ENCODE data around the gene PPP1R9A.

The PPP1R9A gene

DNA sequence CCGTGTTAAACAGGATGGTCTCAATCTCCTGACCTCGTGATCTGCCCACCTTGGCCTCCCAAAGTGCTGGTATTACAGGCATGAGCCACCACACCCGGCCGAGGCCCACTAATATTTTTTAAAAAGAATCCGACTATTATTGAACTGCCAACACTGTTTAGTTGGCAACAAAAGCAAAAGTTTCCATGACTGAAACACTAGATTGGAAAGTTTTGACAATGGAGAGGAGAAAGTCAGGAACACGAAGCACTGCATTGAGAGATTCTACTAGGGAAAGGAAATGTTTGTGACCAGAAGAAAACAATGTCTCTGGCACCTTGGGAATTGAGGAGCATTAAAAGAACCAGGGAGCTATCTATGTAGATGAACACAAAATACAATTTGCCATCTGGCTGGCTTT, 13.7 kb upstream of the PPP1R9A start:
- Histone ChIP-seq H3K27me3 (ENCODE audit: control insufficient read depth, insufficient read depth, low read length) (no peaks in the 10 kb centered on the region), H3K36me3 (ENCODE audit: control insufficient read depth, insufficient read depth, low read length) (no peaks in the 10 kb centered on the region), H3K9ac (ENCODE audit: low read length) (no peak overlapping the region), H3K4me1 (ENCODE audit: control insufficient read depth, insufficient read depth, low read length) (no peaks in the 10 kb centered on the region), H3K4me3 (ENCODE audit: low read length) (no peak overlapping the region), H3K9me3 (ENCODE audit: control insufficient read depth, low read length) (no peaks in the 10 kb centered on the region)

DNA sequence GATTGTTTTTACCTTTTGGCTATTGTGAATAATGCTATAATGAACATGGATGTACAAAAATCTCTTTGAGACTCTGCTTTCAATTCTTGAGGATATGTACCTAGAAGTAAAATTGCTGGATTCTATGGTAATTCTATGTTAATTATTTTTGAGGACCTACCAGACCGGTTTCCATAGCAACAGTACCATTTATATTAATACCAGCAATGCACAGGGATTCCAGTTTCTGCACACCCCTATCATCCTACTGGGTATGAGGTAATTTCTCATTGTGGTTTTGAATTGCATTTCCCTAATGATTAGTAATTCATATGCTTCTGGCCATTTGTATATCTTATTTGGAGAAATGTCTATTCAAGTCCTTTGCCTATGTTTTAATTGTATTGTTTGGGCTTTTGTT, 9.9 kb upstream of the PPP1R9A start:
- H3K9me3 ChIP-seq (ENCODE audit: control insufficient read depth, low read length) = no peaks in the 10 kb centered on the region
- no peaks in the 10 kb centered on the region for H3K27me3 ChIP-seq (ENCODE audit: control insufficient read depth, insufficient read depth, low read length)
- no peak overlapping the region for H3K4me3 ChIP-seq (ENCODE audit: low read length)
- H3K9ac ChIP-seq (ENCODE audit: low read length) = no peak overlapping the region
- H3K4me1 ChIP-seq (ENCODE audit: control insufficient read depth, insufficient read depth, low read length) = no peaks in the 10 kb centered on the region
- no peaks in the 10 kb centered on the region for H3K36me3 ChIP-seq (ENCODE audit: control insufficient read depth, insufficient read depth, low read length)

DNA sequence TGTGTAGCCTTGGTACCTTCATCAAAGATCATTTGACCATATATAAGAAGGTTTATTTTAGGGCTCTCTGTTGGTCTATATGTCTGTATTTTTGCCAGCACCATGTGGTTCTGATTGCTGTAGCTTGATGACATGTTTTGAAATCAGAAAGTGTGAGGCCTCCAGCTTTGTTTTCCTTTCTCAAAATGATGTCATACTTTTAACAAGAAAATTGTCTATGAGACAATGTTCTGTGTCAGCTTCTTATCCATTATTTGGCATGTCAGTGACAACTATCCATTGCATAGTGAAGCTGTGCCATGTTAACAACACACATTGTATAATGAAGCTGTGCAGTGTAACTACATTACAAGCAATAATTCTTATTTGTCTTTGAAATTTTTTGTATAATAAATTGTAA, 9.1 kb upstream of the PPP1R9A start:
- no peaks in the 10 kb centered on the region for H3K36me3 ChIP-seq (ENCODE audit: control insufficient read depth, insufficient read depth, low read length)
- no peaks in the 10 kb centered on the region for H3K9me3 ChIP-seq (ENCODE audit: control insufficient read depth, low read length)
- no peak overlapping the region for H3K9ac ChIP-seq (ENCODE audit: low read length)
- no peaks in the 10 kb centered on the region for H3K27me3 ChIP-seq (ENCODE audit: control insufficient read depth, insufficient read depth, low read length)
- H3K4me1 ChIP-seq (ENCODE audit: control insufficient read depth, insufficient read depth, low read length) = no peaks in the 10 kb centered on the region
- H3K4me3 ChIP-seq (ENCODE audit: low read length) = no peak overlapping the region

DNA sequence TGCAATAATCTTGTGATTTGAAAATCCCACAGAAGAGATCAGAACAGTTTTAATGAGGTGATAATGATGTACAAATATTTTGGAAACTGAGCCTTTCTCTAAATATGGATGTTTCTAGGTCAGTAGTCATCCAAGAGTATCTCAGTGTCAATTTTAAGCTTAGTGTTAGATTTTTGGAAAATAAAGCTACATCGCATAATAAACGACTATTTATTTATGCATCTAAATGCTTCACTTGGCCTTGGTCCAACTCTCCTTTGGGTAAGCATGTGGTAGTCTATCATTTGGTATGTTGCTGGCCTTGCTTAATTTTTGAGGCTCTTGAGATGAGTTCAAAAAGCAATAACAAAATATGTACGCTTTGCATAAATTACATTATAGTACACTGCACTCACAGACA, 5.4 kb upstream of the PPP1R9A start:
- no peak overlapping the region for H3K4me3 ChIP-seq (ENCODE audit: low read length)
- no peak overlapping the region for H3K9ac ChIP-seq (ENCODE audit: low read length)
- no peaks in the 10 kb centered on the region for H3K27me3 ChIP-seq (ENCODE audit: control insufficient read depth, insufficient read depth, low read length)
- H3K4me1 ChIP-seq (ENCODE audit: control insufficient read depth, insufficient read depth, low read length) = peaks cover 4% of the 10 kb centered on the region
- no peaks in the 10 kb centered on the region for H3K9me3 ChIP-seq (ENCODE audit: control insufficient read depth, low read length)
- H3K36me3 ChIP-seq (ENCODE audit: control insufficient read depth, insufficient read depth, low read length) = no peaks in the 10 kb centered on the region

DNA sequence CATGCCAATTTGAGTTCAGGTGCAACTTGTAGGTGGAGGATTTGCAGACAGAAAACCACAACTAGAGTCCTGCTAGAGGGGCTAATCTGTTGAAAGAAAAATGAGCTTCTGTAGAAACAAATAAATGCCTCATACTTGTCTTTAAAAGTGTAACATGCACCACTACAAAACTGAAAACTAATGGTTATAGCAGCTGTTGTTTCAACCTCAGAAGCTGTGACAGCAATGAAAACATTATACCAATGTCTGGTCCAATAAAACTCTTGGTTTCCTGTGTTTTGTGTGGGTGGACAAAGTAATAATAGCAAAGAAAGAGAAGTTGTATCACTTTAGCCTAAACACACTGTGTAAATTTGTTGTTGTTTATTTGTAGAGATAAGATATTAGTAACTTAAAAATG, 3.4 kb upstream of the PPP1R9A start:
- Histone ChIP-seq H3K9me3 (ENCODE audit: control insufficient read depth, low read length) (no peaks in the 10 kb centered on the region), H3K4me1 (ENCODE audit: control insufficient read depth, insufficient read depth, low read length) (peaks cover 7% of the 10 kb centered on the region)

DNA sequence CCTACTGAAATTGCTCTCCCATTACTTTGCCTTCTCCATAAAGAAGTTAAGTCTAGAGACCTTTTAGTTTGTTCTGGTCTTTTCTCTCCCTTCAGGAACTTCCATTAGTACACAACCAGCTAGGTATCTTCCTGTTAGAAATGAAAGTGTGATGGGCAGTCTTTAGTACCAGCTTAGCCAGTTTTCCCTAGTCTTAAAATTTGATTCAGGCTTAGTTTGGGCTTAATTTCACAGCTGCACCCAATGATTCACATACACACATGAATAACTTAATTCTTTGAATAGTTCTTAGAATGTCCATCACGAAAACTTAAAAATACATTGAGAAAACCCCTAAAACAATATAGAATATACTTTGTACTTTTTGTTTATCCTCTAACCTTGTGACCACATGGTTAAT, 2.4 kb upstream of the PPP1R9A start:
- peaks cover 7% of the 10 kb centered on the region for H3K4me1 ChIP-seq (ENCODE audit: control insufficient read depth, insufficient read depth, low read length)
- H3K9ac ChIP-seq (ENCODE audit: low read length) = no peak overlapping the region
- H3K9me3 ChIP-seq (ENCODE audit: control insufficient read depth, low read length) = no peaks in the 10 kb centered on the region
- H3K27me3 ChIP-seq (ENCODE audit: control insufficient read depth, insufficient read depth, low read length) = no peaks in the 10 kb centered on the region
- no peak overlapping the region for H3K4me3 ChIP-seq (ENCODE audit: low read length)
- no peaks in the 10 kb centered on the region for H3K36me3 ChIP-seq (ENCODE audit: control insufficient read depth, insufficient read depth, low read length)

More for the DNA sequence above, 3.4 kb upstream of the PPP1R9A start:
- no peaks in the 10 kb centered on the region for H3K27me3 ChIP-seq (ENCODE audit: control insufficient read depth, insufficient read depth, low read length)
- H3K36me3 ChIP-seq (ENCODE audit: control insufficient read depth, insufficient read depth, low read length) = no peaks in the 10 kb centered on the region
- no peak overlapping the region for H3K9ac ChIP-seq (ENCODE audit: low read length)
- H3K4me3 ChIP-seq (ENCODE audit: low read length) = no peak overlapping the region

DNA sequence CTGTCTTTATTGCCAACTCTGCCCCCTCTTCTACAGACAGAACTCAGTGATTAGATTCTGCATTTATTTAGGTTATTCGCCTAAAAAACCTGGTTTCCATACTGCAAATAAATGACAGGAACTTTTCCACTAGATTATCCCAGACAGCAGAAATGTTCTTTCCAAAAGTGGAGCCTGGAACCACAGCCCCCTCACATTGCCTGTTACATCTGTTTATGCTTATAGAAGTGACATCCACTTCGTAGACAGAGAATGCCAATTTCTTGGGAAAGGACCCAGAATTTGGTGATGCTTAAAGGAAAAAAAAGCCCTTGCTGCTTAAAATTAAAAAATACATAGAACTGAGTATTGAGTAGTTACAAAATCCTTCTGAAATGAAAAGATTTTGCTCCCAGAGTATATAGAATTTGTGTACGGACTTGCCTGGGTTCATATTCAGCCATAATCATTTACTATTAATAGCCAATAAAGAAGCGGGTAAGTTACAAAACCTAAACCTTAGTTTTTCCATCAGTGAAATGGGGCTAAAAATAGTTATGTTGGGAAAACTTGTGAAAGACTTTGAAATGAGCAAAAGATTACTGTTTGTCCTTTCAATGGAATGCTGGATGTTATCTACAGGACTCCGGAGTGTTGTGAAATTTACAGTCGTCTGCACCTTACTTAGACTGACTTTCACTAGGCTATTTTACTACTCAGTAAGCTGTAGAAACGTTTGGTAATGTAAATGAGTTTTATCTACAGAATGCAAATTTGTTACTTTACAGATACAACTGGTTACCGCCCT, 1.1 kb upstream of the PPP1R9A start:
- Histone ChIP-seq H3K9me3 (ENCODE audit: control insufficient read depth, low read length) (no peaks in the 10 kb centered on the region), H3K9ac (ENCODE audit: low read length) (no peak overlapping the region), H3K4me1 (ENCODE audit: control insufficient read depth, insufficient read depth, low read length) (peaks cover 7% of the 10 kb centered on the region), H3K36me3 (ENCODE audit: control insufficient read depth, insufficient read depth, low read length) (no peaks in the 10 kb centered on the region), H3K4me3 (ENCODE audit: low read length) (no peak overlapping the region), H3K27me3 (ENCODE audit: control insufficient read depth, insufficient read depth, low read length) (no peaks in the 10 kb centered on the region)

DNA sequence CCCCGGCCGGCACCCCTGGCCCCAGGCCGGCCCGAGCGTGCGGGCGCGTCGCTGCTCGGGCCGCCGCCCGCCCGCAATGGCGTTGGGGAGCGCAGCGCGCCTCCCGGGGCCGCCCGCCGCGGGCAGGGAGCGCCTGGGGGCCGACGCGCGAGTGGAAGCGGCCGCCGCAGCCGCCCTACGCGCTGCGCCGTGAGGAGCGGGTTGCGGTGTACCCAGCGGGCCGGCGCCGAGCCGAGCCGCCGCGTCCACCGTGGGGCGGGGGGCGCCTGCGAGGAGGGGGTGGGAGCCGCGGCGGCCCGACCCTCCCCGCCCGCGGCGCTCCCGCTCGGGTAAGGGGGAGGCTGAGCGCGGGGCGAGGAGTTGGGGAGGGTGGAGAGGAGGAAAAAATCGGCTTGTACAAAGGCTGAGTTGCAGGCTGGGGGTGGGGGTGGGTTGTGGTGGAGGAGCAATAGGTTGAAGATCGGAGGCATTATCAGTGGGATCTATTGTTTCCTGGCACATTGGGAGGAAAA, 473 bp downstream of the PPP1R9A start:
- H3K36me3 ChIP-seq (ENCODE audit: control insufficient read depth, insufficient read depth, low read length) = no peaks in the 10 kb centered on the region
- H3K9ac ChIP-seq (ENCODE audit: low read length) = peak overlapping the region; percentile 72
- peak overlapping the region; percentile 71 for H3K4me3 ChIP-seq (ENCODE audit: low read length)
- peaks cover 7% of the 10 kb centered on the region for H3K4me1 ChIP-seq (ENCODE audit: control insufficient read depth, insufficient read depth, low read length)
- no peaks in the 10 kb centered on the region for H3K9me3 ChIP-seq (ENCODE audit: control insufficient read depth, low read length)
- H3K27me3 ChIP-seq (ENCODE audit: control insufficient read depth, insufficient read depth, low read length) = no peaks in the 10 kb centered on the region

DNA sequence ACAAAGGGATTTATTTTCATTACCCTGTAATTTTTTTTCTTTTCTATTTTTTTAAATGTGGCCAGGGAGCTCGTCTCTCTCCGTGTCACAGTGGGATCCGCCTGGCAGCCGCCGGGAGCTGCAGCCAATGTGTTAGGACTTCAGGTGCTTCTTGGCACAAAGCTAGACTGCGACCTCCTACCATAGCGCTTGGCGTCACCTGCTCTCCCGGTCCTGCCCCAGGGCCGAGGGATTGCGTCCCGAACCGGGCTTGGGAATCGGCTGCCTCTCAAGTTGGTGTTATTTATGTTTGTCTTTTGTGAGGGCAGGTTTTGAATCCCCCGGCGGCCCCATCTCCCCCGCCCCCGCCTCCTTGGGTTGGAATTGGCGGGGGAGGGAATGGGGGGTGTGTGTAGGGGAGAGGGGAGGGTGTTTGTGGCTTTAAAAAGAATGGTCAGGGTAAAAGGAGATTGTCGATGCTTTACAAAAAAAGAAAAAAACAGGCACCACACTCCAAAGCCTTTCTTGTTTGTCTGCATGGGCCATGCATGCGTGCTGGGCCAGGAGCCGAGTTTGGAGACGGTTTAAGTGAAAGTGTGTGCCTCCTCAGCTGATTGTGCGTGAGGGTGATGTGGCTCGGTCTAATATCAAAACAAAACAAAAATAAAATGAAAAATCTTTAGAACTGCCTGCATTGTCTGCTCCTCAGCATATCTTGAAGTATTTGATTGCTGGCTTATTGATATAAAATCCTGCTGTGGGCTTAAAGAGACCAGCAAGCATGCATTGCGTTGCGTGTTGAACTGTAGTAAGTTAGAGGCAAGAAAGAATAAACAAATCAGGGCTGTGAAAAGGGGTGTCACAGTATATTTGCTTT, 1.2 kb downstream of the PPP1R9A start:
- Histone ChIP-seq H3K4me1 (ENCODE audit: control insufficient read depth, insufficient read depth, low read length) (peaks cover 7% of the 10 kb centered on the region), H3K9me3 (ENCODE audit: control insufficient read depth, low read length) (no peaks in the 10 kb centered on the region), H3K36me3 (ENCODE audit: control insufficient read depth, insufficient read depth, low read length) (no peaks in the 10 kb centered on the region), H3K9ac (ENCODE audit: low read length) (peak overlapping the region; percentile 72), H3K27me3 (ENCODE audit: control insufficient read depth, insufficient read depth, low read length) (no peaks in the 10 kb centered on the region), H3K4me3 (ENCODE audit: low read length) (peak overlapping the region; percentile 71)

DNA sequence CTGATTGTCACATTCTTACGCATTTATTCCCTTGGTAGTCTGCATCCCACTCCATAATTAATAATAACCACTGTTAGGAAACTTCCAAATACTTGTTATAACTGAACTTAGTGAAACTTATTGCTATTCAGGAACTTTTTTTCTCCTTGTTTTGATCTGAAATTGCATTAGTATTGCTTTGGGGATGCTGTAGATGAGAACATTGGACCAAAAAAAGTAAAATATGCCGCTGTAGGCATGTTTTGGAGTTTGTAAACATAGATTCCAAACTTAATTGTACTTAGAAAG, 1.7 kb downstream of the PPP1R9A start:
- no peak overlapping the region for H3K9ac ChIP-seq (ENCODE audit: low read length)
- H3K9me3 ChIP-seq (ENCODE audit: control insufficient read depth, low read length) = no peaks in the 10 kb centered on the region
- no peaks in the 10 kb centered on the region for H3K27me3 ChIP-seq (ENCODE audit: control insufficient read depth, insufficient read depth, low read length)
- no peak overlapping the region for H3K4me3 ChIP-seq (ENCODE audit: low read length)
- no peaks in the 10 kb centered on the region for H3K36me3 ChIP-seq (ENCODE audit: control insufficient read depth, insufficient read depth, low read length)
- H3K4me1 ChIP-seq (ENCODE audit: control insufficient read depth, insufficient read depth, low read length) = peaks cover 7% of the 10 kb centered on the region

DNA sequence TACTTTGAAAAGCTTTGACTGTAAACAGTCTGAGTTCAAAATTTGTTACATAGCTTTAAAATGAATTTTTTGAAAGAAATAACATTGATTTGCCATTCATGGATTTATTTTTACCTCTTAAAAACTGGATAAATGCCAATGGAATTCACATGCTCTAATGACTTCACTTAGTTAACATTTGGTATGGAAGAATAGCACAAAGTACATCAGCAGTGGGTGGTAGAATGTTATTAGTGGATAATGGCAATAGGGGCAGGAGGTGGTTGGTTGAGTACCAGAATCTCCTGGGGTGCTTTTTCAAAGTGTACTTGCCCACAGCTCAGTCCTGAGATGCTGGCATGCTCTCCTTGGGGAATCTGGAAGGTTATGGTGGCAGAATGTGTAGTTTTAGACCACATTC, 4.7 kb downstream of the PPP1R9A start:
- peaks cover 3% of the 10 kb centered on the region for H3K4me1 ChIP-seq (ENCODE audit: control insufficient read depth, insufficient read depth, low read length)
- no peaks in the 10 kb centered on the region for H3K27me3 ChIP-seq (ENCODE audit: control insufficient read depth, insufficient read depth, low read length)
- H3K9me3 ChIP-seq (ENCODE audit: control insufficient read depth, low read length) = no peaks in the 10 kb centered on the region
- H3K36me3 ChIP-seq (ENCODE audit: control insufficient read depth, insufficient read depth, low read length) = no peaks in the 10 kb centered on the region
- H3K9ac ChIP-seq (ENCODE audit: low read length) = no peak overlapping the region
- H3K4me3 ChIP-seq (ENCODE audit: low read length) = no peak overlapping the region

DNA sequence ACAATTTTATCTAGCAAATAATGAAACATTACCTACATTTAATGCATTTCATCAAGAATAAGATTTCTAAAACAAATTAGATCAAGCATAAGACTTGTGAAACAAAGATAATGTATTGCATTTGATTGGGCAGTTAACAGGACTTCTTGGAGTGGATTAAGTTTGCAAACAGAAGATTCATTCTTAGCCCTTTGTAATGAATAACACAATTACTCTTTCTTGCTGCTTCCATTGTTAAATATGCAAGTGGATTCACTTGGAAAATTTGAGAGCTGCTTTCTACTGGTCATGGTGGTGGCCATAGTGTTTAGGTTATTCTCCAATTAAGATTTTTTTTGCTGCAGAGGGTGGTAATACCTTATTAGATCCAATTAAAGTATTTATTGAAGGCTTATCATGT, 6.0 kb downstream of the PPP1R9A start:
- Histone ChIP-seq H3K4me1 (ENCODE audit: control insufficient read depth, insufficient read depth, low read length) (no peaks in the 10 kb centered on the region), H3K9ac (ENCODE audit: low read length) (no peak overlapping the region), H3K36me3 (ENCODE audit: control insufficient read depth, insufficient read depth, low read length) (no peaks in the 10 kb centered on the region), H3K4me3 (ENCODE audit: low read length) (no peak overlapping the region), H3K27me3 (ENCODE audit: control insufficient read depth, insufficient read depth, low read length) (no peaks in the 10 kb centered on the region), H3K9me3 (ENCODE audit: control insufficient read depth, low read length) (no peaks in the 10 kb centered on the region)
